ENCODE results near the gene NOX3.

DNA sequence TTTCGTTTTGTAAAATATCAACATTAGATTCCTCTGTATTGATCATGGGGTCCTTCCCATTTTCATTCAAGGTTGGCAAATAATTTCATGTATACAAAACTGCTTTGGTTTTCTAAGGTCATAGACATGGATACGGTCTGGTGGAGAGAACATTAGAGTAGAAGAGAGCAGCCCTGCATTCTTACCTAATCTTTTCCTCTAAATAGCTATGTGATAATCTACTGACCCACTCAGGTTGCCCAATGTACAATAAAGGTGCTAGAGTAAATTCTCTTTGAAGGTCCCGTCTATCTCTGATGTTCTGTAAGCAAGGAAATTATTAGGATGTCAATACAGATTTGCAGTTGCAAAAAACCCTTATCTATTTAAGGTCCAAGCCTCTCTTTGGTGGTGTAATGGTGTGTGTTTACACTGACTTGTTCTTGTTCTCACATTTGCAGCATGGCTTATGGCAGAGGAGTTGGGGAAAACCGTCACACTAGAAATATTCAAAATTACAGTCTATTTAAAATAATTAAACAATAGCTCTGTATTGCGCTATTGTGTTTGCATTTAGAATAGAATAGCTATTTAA lies 31.2 kb upstream of the NOX3 start:
- TF ChIP-seq, protein P1, sequence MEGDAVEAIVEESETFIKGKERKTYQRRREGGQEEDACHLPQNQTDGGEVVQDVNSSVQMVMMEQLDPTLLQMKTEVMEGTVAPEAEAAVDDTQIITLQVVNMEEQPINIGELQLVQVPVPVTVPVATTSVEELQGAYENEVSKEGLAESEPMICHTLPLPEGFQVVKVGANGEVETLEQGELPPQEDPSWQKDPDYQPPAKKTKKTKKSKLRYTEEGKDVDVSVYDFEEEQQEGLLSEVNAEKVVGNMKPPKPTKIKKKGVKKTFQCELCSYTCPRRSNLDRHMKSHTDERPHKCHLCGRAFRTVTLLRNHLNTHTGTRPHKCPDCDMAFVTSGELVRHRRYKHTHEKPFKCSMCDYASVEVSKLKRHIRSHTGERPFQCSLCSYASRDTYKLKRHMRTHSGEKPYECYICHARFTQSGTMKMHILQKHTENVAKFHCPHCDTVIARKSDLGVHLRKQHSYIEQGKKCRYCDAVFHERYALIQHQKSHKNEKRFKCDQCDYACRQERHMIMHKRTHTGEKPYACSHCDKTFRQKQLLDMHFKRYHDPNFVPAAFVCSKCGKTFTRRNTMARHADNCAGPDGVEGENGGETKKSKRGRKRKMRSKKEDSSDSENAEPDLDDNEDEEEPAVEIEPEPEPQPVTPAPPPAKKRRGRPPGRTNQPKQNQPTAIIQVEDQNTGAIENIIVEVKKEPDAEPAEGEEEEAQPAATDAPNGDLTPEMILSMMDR (IDR thresholded peaks at IDR 0.05; ENCODE audit: low read depth, low read length, poor library complexity, severe bottlenecking) = no peak
- TF ChIP-seq EZH2phosphoT487 (IDR thresholded peaks at IDR 0.05; ENCODE audit: borderline replicate concordance, low read length) = no peak

Data from DOHH2 (cell line).